HG02852 (cell line): Measurements from ENCODE around the gene PLA2G2C.

ENCODE experiments used
- ATAC-seq: cut with Tn5 transposase; IDR thresholded peaks from one replicate; pipeline ENCODE4 v1.9.1; 2021; ENCODE audit warnings: mild to moderate bottlenecking, moderate library complexity; ENCODE audit not compliant: unreplicated experiment

PLA2G2C gene

GRCh38 chr1:20158358-20159070, 27.8 kb downstream of the PLA2G2C start:
- ATAC-seq, result no peak

GRCh38 chr1:20154301-20154831, 32.0 kb downstream of the PLA2G2C start:
- no peak for ATAC-seq

GRCh38 chr1:20153000-20153418, 33.3 kb downstream of the PLA2G2C start:
- no peak for ATAC-seq

- ATAC-seq, result no peak
These were observed 33.8 kb downstream of the PLA2G2C start for GRCh38 chr1:20152599-20152930.

- no peak for ATAC-seq
These were observed 34.3 kb downstream of the PLA2G2C start for GRCh38 chr1:20151906-20152598.

- ATAC-seq, result no peak
These were observed 35.3 kb downstream of the PLA2G2C start for GRCh38 chr1:20150969-20151368.

- no peak for ATAC-seq
These were observed 36.0 kb downstream of the PLA2G2C start for GRCh38 chr1:20150326-20150705.

- ATAC-seq, result no peak
These were observed 36.6 kb downstream of the PLA2G2C start for GRCh38 chr1:20149601-20150325.

- ATAC-seq, result no peak
These were observed 37.5 kb downstream of the PLA2G2C start for GRCh38 chr1:20148571-20149500.

GRCh38 chr1:20147846-20148570, 38.3 kb downstream of the PLA2G2C start:
- no peak for ATAC-seq

GRCh38 chr1:20143734-20144565, 42.4 kb downstream of the PLA2G2C start:
- ATAC-seq, result no peak

GRCh38 chr1:20143318-20143717, 43.0 kb downstream of the PLA2G2C start:
- ATAC-seq, result no peak

- ATAC-seq, result no peak
These were observed 44.2 kb downstream of the PLA2G2C start for GRCh38 chr1:20142001-20142710.

GRCh38 chr1:20141466-20141865, 44.9 kb downstream of the PLA2G2C start:
- no peak for ATAC-seq

- ATAC-seq, result no peak
These were observed 45.3 kb downstream of the PLA2G2C start for GRCh38 chr1:20141001-20141400.

- ATAC-seq, result no peak
These were observed 46.3 kb downstream of the PLA2G2C start for GRCh38 chr1:20139776-20140612.

- no peak for ATAC-seq
These were observed 47.3 kb downstream of the PLA2G2C start, which contains the start of gene PLA2G2F for GRCh38 chr1:20138961-20139550. PLA2G2F (plus strand) TSS chr1:20139323; CDS start chr1:20139428, 105 bp downstream.
